GM18499 (cell line): ENCODE results near the gene GATA5.
"Not testable (repeated sequence)": the region's sequence is repeated elsewhere in the genome, so short reads cannot be mapped to it uniquely, and the experiment has no call there.

ENCODE experiments used
- ATAC-seq: cut with Tn5 transposase; IDR thresholded peaks from one replicate; pipeline ENCODE4 v1.9.1; 2021; ENCODE audit warnings: moderate number of reproducible peaks; ENCODE audit not compliant: insufficient read depth, unreplicated experiment

GATA5 gene

GRCh38 chr20:62505337-62506045 is 29.7 kb upstream of the GATA5 start:
- no peak for ATAC-seq

- ATAC-seq, result no peak
Observed at GRCh38 chr20:62504323-62504722, 28.5 kb upstream of the GATA5 start.

GRCh38 chr20:62503401-62504178 is 27.8 kb upstream of the GATA5 start:
- ATAC-seq, result no peak

DNA sequence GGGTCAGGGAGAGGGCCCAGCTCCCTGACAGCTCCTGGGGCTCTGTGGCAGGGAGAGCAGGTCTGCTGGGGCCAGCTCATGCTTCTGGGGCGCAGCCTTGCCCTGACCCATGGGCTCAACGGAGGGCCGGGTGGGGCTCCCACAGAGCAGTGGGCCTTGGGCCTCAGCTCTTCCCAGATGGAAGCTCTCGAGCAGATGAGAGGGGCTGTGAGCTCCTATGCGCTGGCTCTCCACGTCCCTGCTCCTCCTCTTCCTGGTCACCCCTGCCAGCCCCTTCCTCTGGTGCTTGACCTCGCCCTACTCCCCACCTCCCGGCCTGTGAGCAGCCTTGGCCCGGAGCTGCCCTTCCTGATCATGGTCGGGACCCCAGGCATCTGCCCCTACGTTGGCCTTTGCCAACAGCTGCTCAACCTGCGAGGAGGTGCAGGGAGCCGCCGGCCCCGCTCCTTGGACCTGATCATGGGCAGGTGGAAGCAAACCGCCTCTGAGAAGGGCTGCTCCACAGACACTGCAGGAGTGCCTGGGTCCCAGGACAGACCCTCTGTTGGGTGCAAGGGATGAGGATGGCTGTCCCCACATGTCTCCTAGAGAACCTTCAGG is 26.8 kb upstream of the GATA5 start:
- no peak for ATAC-seq

DNA sequence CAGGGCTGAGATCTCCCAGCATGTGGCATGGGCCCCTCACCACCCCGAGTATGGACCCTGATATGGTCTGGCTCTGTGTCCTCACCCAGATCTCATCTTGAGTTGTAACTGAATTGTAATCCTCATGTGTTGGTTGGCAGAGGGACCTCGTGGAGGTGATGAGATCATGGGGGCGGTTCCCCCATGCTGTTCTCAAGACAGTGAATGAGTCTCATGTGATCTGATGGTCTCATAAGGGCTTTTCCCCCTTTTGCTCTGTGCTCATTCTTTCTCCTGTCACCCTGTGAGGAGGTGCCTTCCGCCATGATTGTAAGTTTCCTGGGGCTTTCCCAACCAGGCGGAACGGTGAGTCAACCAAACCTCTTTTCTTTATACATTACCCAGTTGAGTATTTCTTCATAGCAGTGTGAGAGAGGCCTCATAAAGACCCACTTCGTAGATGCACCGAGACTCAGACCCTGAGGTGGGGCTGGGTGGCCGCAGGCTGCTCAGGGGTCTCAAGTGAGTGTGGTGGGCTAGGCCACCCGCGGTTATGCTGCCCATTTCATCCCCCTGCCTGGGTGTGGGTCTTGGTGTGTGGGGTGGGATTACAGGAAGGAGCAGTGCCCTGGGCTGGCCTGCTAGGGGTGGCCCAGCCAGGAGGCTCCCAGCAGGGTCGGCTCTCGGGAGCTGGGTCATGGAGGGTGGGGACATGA is 26.2 kb upstream of the GATA5 start:
- no peak for ATAC-seq

GRCh38 chr20:62500237-62500864 is 24.6 kb upstream of the GATA5 start:
- ATAC-seq, result no peak

DNA sequence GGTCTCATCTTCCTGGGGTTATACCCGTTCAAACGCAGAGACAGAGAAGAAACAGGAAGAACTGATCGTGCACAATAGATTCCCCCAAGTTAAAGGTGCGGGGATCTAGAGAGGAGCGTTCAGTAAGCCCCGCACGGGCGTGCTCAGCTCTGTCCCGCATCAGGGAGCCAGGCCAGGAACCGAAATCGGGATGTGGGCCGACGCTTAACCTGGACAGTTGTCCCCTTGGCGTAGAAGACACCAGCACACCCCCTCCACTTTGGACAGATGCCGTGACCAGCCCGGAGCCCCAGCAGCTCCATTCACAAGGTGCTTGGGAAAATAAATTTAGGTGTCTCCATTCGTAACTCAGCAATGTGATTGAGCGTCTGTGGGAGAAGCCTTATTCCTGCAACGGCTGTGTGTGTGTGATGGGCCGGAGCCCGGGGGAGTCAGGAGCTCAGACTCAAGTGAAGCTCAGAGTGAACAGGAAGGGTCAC is 24.0 kb upstream of the GATA5 start:
- no peak for ATAC-seq

DNA sequence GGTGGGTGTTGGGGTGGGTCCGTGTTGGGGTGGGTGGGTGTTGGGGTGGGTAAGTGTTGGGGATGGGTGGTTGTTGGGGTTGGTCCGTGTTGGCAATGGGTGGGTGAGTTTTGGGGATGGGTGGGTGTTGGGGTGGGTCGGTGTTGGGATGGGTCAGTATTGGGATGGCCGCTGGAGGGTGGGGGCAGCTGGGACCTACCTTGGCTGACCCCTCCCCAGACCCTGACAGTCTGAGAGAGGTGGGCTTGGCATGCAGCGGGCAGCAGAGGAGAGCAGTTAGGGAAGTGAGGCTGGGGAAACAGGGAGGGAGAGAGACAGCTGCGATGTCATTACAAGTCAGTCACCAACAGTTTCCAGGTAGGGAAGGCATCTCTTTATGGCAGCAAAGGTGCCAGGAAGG is 23.1 kb upstream of the GATA5 start:
- ATAC-seq, result no peak

DNA sequence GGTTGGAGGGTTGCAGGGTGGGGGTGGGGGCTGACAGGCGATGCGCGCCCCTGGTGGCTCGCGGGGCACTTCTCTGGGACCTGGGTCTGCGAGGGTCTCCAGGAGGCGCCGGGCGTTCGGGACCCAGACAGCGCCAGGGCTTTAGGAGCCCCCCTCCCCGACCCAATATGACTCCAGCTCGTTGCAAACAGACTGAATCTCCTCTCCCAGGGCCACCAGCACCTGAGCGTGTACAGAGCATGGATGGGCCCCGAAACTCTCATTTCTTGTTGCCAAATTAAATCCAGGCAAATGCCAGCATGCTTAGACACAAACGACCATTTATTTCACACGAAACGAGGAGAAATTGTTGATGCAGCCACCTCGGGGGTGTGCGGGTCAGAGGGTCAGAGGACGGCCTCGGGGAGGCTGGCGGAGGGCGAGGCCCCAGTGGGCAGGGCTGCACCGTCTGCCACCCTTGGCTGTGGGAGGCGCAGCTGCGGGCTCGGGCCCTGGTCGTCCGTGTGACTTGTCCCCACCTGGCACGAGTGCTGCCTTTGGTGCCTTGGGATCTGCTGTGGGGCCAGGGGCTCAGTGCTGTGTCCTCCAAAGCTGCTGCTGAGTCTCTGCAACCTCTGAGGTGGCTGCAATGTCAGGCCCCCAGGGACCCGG is 20.9 kb upstream of the GATA5 start:
- ATAC-seq, result no peak

GRCh38 chr20:62495749-62496567 is 20.2 kb upstream of the GATA5 start:
- ATAC-seq, result no peak

GRCh38 chr20:62494980-62495748 is 19.4 kb upstream of the GATA5 start:
- no peak for ATAC-seq

- ATAC-seq, result no peak
Observed at GRCh38 chr20:62494537-62494936, 18.7 kb upstream of the GATA5 start.

DNA sequence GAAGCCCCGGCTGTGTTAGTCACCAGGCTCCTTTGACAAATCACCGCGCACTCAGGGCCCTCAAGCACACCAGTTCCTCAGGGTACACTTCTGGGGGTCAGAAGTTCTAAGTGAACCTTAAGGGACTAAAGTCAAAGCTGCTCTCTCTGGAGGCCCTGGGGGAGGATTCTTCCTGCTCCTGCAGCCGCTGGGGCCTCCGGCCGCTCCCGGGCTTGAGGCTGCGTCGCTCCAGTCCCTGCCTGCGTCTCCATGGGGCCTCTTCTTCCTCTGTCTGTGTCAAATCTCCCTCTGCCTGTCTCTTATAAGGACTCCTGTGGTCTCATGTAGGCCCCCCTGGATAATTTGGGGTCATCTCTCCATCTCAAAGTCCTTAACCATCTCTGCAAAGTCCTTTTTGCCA is 18.1 kb upstream of the GATA5 start:
- no peak for ATAC-seq

DNA sequence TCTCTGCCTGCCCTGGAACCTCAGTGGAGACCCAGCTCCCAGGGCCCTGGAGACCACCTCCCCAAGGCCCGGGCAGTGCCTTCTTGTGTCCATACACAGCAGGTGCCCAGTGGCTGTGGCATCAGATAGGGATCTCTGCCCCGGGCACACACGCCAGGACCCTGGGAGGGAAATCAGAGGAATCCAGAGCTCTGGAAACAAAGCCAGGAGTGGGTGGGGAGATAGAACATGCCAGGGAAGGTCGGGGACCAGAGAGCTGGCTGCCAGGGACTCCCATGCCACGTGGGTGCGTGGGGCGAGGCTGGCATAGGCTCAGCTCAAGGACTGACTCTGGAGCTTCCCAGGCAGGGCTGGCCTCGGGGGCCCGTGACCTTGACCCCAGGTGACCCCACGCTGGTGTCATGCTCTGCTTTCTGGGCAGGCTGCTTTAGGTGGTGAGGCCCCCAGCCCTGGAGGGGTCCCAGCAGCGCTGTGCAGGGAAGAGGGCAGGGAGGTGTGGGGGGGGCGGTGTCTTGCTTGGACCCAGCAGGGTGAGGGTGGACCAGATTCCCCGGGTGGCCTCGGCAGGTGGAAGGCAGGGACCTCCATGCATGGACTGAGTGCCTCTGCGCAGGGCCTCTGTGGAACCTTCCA is 17.6 kb upstream of the GATA5 start:
- ATAC-seq, result no peak

DNA sequence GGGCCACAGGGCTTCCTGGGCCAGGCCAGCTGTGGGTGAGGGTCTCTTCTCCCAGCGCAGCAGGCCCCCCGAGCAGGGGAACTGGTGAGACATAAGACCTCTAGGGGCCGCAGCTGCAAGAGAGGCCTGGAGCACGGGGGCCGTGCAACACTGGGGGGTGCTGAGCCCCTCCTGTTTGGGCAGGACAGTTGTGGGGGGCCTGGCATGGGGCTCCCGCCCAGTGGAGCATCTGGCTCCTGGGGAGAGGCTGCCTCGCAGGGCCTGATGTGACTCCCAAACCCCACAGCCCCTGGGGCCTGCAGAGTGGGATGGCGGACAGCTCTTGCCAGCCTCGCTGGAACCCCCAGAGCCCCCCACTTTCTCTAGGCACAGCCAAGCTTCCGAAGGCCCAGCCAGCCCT is 16.9 kb upstream of the GATA5 start:
- no peak for ATAC-seq

- not testable (repeated sequence) for ATAC-seq
Observed at GRCh38 chr20:62490783-62491182, 15.0 kb upstream of the GATA5 start.

DNA sequence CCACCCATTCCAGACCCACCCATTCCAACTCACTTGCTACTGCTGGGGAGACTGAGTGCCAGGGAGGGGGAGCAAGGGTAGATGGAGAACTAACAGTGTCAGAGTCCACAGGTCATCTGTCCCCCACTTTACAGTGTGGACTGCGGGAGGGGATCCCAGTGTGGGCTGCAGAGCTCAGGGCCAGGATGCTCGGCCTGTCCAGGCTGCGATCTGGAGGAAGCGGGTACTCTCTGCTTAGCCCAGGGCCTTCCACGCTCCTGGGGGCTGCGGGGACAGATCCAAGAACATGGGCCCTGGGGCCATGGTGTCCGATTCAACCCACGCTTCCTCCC is 14.1 kb upstream of the GATA5 start:
- no peak for ATAC-seq
